LHCN-M2 (cell line): ENCODE data around the gene NEDD4L. TPM values are rescaled to one million over a fixed set of nuclear protein-coding genes. Genes with fewer than 3 reads are reported as not detected.

ENCODE experiments used
- DNase-seq: peaks from one replicate; pipeline ENCODE4 v3.0.0-alpha.2; 2012; ENCODE audit warnings: low read depth
- total RNA-seq: library from RNA; depleted of rRNA; stranded (reverse); fragments of >200 nt; gene quantifications from 2 replicates; pipeline ENCODE4 v1.2.3, GENCODE V29; 2014; rRNA removed

NEDD4L gene
- total RNA-seq, 1 experiment from 2014 or later, result 19.1 TPM

DNA sequence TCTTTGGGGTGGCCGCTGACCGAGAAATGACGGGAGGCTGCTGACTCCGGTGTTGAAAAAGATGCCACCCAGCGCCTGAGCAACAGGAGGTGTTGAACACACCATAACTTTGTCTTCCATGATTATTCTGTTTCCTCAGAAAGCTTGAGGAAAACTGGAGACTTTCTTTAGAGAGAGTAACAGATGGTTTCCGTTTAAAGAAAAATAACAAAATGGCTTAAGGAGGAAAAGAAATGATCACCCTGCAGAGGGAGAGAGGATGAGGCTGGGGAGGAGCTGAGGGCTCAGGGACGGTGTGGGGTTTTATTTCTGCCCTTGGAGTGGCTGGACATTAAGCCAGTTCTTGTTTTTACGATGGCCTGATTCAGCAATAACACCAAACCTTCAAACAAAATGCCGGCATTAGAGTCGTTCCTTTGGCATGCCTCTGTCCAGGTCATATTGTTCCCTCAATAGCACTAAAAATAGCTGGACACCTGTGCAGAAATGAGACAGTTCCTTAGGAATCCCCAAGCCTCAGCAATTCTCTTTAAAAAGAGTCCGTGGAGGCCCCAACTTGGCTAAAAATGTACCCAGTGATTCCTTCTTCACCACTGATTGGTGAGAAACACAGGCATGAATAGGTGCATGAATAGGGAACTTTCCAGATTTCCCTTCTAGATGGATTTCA, 402.5 kb downstream of the NEDD4L start:
- peak; percentile 43 for DNase-seq

DNA sequence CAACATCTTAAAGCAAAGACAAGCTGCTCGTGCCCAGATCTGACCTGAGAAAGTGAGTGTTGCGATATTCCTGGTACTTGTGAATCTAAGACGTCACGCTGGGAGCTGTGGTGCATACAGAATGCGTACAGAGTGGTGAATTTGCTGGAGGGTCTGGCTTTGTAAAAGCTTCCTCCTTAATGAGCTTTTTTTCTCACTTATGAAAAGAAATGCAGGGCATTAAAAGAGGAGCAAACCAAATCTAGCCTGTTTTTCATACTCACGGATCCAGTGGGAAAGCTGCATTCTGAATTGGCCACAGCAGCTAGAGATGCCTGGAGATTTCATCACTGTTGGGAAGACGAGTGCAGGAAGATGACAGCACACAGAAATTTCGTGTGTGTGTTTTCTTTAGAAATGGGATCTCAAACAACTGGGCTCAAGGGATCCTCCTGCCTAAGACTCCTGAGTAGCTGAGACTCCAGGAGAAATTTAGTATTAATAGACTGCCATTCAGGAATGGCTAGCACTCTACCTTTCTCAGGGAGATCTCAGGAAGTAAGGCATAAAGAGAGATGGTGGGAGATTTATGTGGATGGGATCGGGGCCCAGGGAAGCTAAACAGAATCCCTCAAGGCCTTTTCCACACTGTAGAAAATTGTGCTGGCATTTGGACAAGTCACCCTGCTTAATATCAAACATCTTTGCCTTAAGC, 403.5 kb downstream of the NEDD4L start:
- DNase-seq, result peak; percentile 36

DNA sequence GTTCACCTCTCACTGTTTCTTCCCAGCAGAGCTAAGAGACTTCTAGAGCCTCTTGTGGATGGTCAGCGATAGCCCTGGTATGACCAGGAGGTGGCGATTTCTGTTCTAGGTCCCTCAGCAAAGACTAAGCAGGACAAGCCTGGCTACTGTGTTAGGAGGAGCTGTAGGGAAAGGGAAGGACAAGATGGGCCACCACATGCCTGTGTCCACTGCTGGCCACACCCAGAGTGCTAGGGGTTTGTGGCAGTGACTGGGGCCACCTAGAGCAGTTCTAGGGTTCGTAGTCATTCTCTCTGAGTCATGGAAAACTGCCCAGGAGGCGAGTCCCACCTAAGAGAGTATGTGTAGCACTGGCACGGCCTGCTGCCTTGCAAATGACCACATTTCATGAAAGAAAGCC, 405.4 kb downstream of the NEDD4L start:
- peak; percentile 16 for DNase-seq

Other genes with a start within 250 kb of the NEDD4L start
- gene ATP8B1, start 240.9 kb upstream of the NEDD4L start, total RNA-seq, result 5.6 and 8.5 TPM in 2 replicates